ENCODE measurements around the gene NDUFB11. TPM values are rescaled to one million over a fixed set of nuclear protein-coding genes. Genes with fewer than 3 reads are reported as not detected.

NDUFB11 gene
- polyA plus RNA-seq, 3 donors = 90.7 to 104 (median 96.9) TPM

- no peak for DNase-seq (ENCODE audit: low read depth in 3 of 3, low spot score in 2 of 3)
Observed at GRCh38 chrX:47175588-47175980, 31.1 kb upstream of the NDUFB11 start.

DNA sequence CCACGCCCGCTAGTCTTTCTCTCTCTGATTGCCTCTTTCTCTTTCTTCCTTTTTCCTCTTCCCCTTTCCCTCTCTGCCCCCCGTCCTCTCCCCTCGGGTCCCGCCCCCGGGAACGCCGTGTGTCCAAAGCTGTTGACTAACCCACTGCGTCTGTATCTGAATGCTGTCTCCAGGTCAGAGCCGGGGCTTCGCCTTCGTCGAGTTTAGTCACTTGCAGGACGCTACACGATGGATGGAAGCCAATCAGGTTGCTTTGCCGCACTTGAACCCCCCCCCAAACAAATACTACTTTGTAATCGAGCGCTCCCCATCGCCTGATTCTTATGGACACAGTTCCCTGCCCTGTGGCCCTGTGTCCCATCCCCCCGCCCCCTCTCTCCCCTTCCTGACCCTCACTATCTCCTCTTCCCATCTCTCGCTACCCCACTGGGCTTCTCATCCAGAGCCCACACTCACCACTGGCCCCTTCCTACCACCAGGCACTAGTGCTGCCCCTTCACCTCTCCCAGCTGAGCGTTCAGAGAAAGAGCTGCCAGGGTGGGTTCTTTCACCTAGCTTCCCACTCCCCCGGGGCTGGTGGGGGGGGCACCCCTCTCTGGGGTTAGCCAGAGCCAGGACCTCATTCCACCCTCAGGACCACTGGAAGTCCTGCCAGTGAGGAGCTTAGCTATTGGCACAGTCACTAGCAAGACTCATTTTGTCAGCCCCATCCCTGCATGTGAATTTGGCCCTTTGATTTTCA, 30.5 kb upstream of the NDUFB11 start:
- DNase-seq (ENCODE audit: low read depth in 3 of 3, low spot score in 2 of 3) = no peak

- DNase-seq (ENCODE audit: low read depth in 3 of 3, low spot score in 2 of 3) = no peak
Observed at GRCh38 chrX:47174376-47174775, 29.9 kb upstream of the NDUFB11 start.

DNA sequence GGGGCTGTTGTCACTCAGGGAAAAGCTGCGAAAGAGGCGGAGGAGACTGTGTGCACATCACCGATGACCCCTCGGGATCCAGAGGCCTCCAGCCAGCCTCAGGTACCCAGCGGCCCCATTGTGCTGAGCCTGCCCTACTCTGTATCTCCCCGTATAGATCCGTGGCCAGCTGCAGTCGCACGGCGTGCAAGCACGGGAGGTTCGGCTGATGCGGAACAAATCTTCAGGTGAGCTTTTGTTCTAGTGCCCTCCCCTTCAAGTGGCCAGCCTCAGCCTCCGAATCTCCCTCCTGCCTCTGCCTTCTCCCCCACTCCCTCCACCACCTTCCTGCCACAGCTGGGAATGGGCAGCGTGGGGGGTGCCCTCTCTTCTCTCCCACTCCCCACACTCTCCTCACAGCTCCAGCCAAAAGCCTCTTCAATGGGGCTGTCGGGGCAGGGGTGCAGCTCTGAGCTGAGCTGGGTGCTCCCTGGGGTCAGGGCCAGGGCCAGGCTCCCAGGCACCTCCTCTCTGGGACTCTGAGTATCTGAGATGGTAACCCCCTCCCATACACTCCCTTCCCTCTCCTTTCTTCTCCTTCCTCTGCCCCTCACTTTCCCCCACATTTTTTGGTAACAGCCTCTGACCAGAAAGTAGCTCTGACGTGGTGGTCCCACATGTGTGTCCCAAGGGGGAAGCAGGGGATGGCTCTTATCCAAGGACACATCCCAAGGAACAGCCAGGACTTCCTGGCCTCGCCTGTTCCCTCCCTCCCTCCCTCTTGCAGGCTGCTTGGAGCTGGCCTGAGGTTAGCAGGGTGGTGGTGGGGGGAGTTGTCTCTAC, 28.7 kb upstream of the NDUFB11 start:
- no peak for DNase-seq (ENCODE audit: low read depth in 3 of 3, low spot score in 2 of 3)

GRCh38 chrX:47172549-47172948, 28.0 kb upstream of the NDUFB11 start:
- DNase-seq (ENCODE audit: low read depth in 3 of 3, low spot score in 2 of 3) = no peak

DNA sequence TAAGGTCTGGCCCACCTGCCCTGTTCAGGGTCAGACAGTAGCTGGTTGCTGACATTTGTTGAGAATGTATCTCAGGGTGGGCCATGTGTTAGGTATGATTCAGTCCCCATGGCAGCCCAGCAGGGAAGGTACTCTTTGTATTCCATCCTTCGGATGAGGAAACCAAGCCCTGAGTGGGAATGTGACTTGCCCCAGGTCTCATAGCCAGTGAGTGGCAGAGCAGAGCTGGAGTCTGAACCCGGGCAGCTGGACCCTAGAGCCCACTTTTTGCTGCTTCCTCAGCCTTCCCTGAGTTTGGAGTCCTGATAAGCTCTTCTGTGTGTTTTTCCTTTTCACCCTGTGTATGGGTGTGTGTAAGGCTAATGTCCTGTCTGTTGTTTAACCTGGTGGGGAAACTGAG, 27.5 kb upstream of the NDUFB11 start:
- DNase-seq (ENCODE audit: low read depth in 3 of 3, low spot score in 2 of 3) = no peak

DNA sequence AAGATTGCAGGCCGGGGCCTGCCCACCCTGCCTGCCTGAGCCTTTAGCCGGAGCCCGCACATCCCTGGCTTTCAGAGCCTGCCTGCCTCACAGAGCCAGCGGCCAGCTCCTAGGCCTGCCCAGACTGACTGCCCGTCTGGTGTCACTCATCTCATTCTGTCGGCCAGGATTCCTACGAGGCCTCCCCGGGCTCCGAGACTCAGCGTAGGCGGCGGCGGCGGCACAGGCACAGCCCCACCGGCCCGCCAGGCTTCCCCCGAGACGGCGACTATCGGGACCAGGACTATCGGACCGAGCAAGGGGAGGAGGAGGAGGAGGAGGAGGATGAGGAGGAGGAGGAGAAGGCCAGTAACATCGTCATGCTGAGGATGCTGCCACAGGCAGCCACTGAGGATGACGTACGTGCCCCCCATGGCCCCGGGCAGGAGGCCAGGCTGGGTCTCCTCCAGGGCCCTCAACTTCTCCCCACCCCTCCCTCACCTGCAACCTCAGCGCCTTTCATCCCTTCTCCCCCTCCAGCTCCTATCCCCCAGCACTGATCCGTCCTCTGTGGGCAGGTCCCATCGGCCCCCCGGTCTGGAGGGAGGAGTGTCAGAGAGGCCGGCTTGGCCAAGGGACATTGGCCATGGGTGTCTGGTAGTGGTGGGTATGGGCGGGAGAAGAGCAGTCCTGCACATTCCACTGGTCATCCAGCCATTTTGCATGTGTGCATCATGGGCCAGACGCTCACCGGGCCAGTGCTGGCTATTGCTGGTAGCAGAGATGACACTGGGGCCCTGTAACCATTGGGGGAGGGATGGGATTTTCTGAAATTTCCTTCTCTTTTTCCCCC, 26.6 kb upstream of the NDUFB11 start:
- no peak for DNase-seq (ENCODE audit: low read depth in 3 of 3, low spot score in 2 of 3)

DNA sequence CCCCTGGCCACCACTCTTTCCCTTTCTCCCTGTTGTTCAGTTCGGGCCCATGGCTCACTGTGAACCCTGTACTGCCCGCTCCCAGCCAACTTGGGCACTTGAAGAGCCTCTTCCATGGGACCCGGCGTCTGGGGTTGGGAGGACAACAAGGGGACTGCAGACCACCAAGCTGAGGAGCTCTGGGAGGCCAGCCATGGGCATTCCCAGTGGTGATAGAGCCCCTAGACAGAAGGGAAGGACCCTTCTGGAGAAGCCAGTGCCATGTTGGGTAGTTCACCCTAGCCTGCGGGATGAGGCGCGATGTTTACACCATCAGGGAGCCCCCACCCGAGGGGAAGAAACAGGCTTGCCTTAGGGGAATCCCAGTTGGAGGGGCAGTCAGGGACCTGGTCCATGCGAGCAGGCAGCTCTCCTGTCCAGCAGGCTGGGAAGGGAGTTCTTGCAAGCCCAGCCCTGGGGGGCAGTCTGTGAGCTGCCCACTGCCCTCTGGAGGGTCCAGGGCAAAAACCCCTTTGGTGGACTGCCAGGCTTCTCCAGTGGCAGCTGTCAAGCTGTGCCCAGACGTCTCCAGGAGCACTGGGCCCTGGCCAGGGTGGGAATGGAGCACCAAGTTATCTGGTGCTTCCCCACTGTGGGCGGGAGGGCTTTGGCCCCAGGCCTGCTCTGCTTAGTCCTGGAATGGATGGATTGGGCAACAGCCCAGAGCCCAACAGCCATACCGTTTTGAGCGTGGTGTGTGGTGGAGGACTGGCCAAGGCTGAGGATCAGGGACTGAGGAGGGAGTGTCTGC, 25.4 kb upstream of the NDUFB11 start:
- DNase-seq (ENCODE audit: low read depth in 3 of 3, low spot score in 2 of 3) = no peak

GRCh38 chrX:47169273-47169672, 24.8 kb upstream of the NDUFB11 start:
- no peak for DNase-seq (ENCODE audit: low read depth in 3 of 3, low spot score in 2 of 3)

- DNase-seq (ENCODE audit: low read depth in 3 of 3, low spot score in 2 of 3) = no peak
Observed at GRCh38 chrX:47168495-47169073, 24.1 kb upstream of the NDUFB11 start.

GRCh38 chrX:47166126-47166525, 21.6 kb upstream of the NDUFB11 start:
- no peak for DNase-seq (ENCODE audit: low read depth in 3 of 3, low spot score in 2 of 3)

- no peak for DNase-seq (ENCODE audit: low read depth in 3 of 3, low spot score in 2 of 3)
Observed at GRCh38 chrX:47164420-47164819, 19.9 kb upstream of the NDUFB11 start.

DNA sequence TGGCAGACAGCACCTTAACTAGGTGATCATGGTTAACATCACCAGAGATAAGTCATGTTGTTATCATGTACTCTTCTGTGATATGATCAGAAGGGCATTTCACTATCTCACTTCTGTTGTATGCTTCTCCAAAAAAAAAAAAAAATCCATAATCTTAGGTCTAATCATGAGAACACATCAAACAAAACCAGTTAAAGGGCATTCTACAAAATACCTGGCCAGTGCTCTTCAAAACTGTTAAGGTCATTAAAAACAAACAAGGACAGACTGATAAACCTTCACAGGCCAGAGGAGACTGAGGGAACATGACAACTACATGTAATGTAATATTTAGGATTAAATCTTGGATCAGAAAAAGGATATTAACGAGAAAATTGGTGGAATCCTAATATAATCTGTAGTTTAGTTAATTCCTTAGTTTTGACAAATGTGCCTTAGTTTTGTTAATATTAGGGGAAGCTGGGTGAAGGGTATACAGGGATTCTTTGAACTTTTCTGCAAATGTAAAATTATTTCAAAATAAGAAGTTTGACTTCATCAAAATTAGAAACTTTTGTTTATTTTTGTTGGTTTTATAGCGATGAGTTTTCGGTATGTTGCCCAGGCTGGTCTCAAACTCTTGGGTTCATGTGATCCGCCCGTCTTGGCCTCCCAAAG, 18.6 kb upstream of the NDUFB11 start:
- no peak for DNase-seq (ENCODE audit: low read depth in 3 of 3, low spot score in 2 of 3)

GRCh38 chrX:47160781-47161180, 16.3 kb upstream of the NDUFB11 start:
- no peak for DNase-seq (ENCODE audit: low read depth in 3 of 3, low spot score in 2 of 3)

GRCh38 chrX:47158781-47159180, 14.3 kb upstream of the NDUFB11 start:
- no peak for DNase-seq (ENCODE audit: low read depth in 3 of 3, low spot score in 2 of 3)

GRCh38 chrX:47158131-47158530, 13.6 kb upstream of the NDUFB11 start:
- DNase-seq (ENCODE audit: low read depth in 3 of 3, low spot score in 2 of 3) = no peak

DNA sequence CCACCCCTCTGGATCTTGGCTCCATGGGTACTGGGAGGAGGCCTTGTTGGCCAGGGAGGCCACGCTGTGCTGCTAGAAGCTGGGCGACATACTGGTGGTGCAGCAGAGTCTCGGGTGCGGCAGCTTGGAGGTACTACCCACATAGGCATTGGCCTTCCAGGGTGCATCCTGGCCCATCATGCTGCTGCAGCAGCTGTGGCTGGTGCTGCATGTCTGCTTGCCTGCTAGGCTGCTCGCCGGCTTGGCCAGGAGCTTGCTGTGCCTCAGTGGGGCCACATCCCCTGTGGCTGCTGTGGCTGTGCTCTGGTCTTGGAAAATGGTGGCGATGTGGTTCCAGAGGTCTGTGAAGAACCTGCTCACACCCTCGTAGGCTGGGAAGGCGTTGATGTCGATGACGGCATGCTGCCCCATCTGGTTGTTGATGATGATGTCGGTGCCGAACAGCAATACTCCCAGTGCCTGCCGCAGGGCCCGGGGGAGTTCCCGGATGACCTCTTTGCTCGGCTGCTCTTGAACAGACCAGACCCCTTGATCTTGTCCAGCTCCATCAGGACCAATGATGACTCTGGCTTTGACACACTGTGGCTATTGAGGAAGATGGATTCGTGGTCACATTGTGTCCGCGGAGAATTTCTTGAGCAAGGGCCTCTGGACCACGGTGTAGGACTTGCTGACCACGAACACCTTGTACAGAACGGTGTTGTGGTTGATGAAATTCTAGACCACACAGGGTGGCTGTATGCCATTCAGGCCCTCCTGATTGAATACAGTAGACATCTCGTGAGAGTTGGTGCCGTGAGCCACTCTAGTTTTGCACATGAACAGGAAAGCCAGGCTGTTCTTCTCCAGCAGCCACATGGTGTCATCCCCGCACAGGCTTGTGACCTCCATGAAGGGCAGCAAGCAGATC, 12.4 kb upstream of the NDUFB11 start:
- DNase-seq (ENCODE audit: low read depth in 3 of 3, low spot score in 2 of 3) = no peak

GRCh38 chrX:47151435-47151834, 6.9 kb upstream of the NDUFB11 start:
- DNase-seq (ENCODE audit: low read depth in 3 of 3, low spot score in 2 of 3) = no peak

GRCh38 chrX:47148946-47149345, 4.4 kb upstream of the NDUFB11 start:
- DNase-seq (ENCODE audit: low read depth in 3 of 3, low spot score in 2 of 3) = no peak
